G401.6 (cell line): Measurements from ENCODE around the gene CDCA7L.
"Not testable (repeated sequence)": the region's sequence is repeated elsewhere in the genome, so short reads cannot be mapped to it uniquely, and the experiment has no call there.

Experiments used
- FAIRE-seq: peaks from 2 replicates; lab custom pipeline; 2012; peaks lifted over from hg19 to GRCh38; lab: Jason Lieb, UNC

CDCA7L gene

GRCh38 chr7:21944616-21945453 lies 864 bp downstream of the CDCA7L start:
- peak; percentile 57 for FAIRE-seq

- no peak for FAIRE-seq
Observed at GRCh38 chr7:21943436-21943835, 2.3 kb downstream of the CDCA7L start.

GRCh38 chr7:21942955-21943354 lies 2.7 kb downstream of the CDCA7L start:
- no peak for FAIRE-seq

- no peak for FAIRE-seq
Observed at GRCh38 chr7:21941611-21942141, 4.0 kb downstream of the CDCA7L start.

GRCh38 chr7:21939858-21940372 lies 5.8 kb downstream of the CDCA7L start:
- no peak for FAIRE-seq

- no peak for FAIRE-seq
Observed at GRCh38 chr7:21939136-21939857, 6.4 kb downstream of the CDCA7L start.

- FAIRE-seq = no peak
Observed at GRCh38 chr7:21938463-21938862, 7.2 kb downstream of the CDCA7L start.

- FAIRE-seq = no peak
Observed at GRCh38 chr7:21934808-21935207, 10.9 kb downstream of the CDCA7L start.

GRCh38 chr7:21933293-21933692 lies 12.4 kb downstream of the CDCA7L start:
- not testable (repeated sequence) for FAIRE-seq

GRCh38 chr7:21927693-21928092 lies 18.0 kb downstream of the CDCA7L start:
- no peak for FAIRE-seq

- FAIRE-seq = no peak
Observed at GRCh38 chr7:21926448-21926847, 19.3 kb downstream of the CDCA7L start.

- no peak for FAIRE-seq
Observed at GRCh38 chr7:21923658-21924057, 22.0 kb downstream of the CDCA7L start.

- FAIRE-seq = no peak
Observed at GRCh38 chr7:21922605-21923004, 23.1 kb downstream of the CDCA7L start.

- no peak for FAIRE-seq
Observed at GRCh38 chr7:21920936-21921335, 24.8 kb downstream of the CDCA7L start.

- no peak for FAIRE-seq
Observed at GRCh38 chr7:21918216-21918615, 27.5 kb downstream of the CDCA7L start.

GRCh38 chr7:21916629-21917028 lies 29.1 kb downstream of the CDCA7L start:
- no peak for FAIRE-seq

- FAIRE-seq = no peak
Observed at GRCh38 chr7:21916176-21916575, 29.5 kb downstream of the CDCA7L start.

- FAIRE-seq = no peak
Observed at GRCh38 chr7:21915140-21915539, 30.6 kb downstream of the CDCA7L start.

GRCh38 chr7:21914671-21915070 lies 31.0 kb downstream of the CDCA7L start:
- FAIRE-seq = no peak

- no peak for FAIRE-seq
Observed at GRCh38 chr7:21912931-21913780, 32.5 kb downstream of the CDCA7L start.

- no peak for FAIRE-seq
Observed at GRCh38 chr7:21912305-21912704, 33.4 kb downstream of the CDCA7L start.

- no peak for FAIRE-seq
Observed at GRCh38 chr7:21911341-21911875, 34.3 kb downstream of the CDCA7L start.
